NCI-H460 (cell line): ENCODE data around the gene ERFL. TPM values are rescaled to one million over a fixed set of nuclear protein-coding genes. Genes with fewer than 3 reads are reported as not detected.

Source experiments
- DNase-seq: peaks from one replicate; pipeline ENCODE4 v3.0.0-alpha.2; 2016; ENCODE audit warnings: low read depth; ENCODE audit errors: extremely low read depth
- total RNA-seq: library from RNA; depleted of rRNA; stranded (reverse); fragments of >200 nt; shearing (Covaris generic); gene quantifications from 2 replicates; pipeline ENCODE4 v1.2.3, GENCODE V29; 2014

ERFL gene
- total RNA-seq, 1 experiment from 2014 or later = not detected

GRCh38 chr19:41901707-41902360 lies 26.4 kb downstream of the ERFL start:
- no peak for DNase-seq

GRCh38 chr19:41898235-41898634 lies 30.0 kb downstream of the ERFL start:
- DNase-seq = no peak

GRCh38 chr19:41897820-41898219 lies 30.4 kb downstream of the ERFL start:
- no peak for DNase-seq

- no peak for DNase-seq
Measured at GRCh38 chr19:41897181-41897580, 31.1 kb downstream of the ERFL start.

- no peak for DNase-seq
Measured at GRCh38 chr19:41896581-41896942, 31.7 kb downstream of the ERFL start.

GRCh38 chr19:41895745-41896580 lies 32.3 kb downstream of the ERFL start:
- DNase-seq = no peak

- no peak for DNase-seq
Measured at GRCh38 chr19:41894350-41894749, 33.9 kb downstream of the ERFL start.

GRCh38 chr19:41893899-41894298 lies 34.4 kb downstream of the ERFL start:
- DNase-seq = no peak

GRCh38 chr19:41892173-41892902 lies 35.9 kb downstream of the ERFL start:
- DNase-seq = no peak

GRCh38 chr19:41890936-41891335 lies 37.3 kb downstream of the ERFL start:
- no peak for DNase-seq

GRCh38 chr19:41889896-41890295 lies 38.4 kb downstream of the ERFL start:
- DNase-seq = no peak

- no peak for DNase-seq
Measured at GRCh38 chr19:41888926-41889325, 39.3 kb downstream of the ERFL start.

GRCh38 chr19:41887711-41888382 lies 40.4 kb downstream of the ERFL start:
- no peak for DNase-seq

- DNase-seq = no peak
Measured at GRCh38 chr19:41886761-41887710, 41.2 kb downstream of the ERFL start.

GRCh38 chr19:41883821-41884733 lies 44.2 kb downstream of the ERFL start:
- peak; percentile 91 for DNase-seq

GRCh38 chr19:41883463-41883820 lies 44.8 kb downstream of the ERFL start:
- no peak for DNase-seq

GRCh38 chr19:41882568-41883462 lies 45.4 kb downstream of the ERFL start, which contains the start of gene ARHGEF1:
Gene ARHGEF1, plus strand, starts transcription at chr19:41883184. Its CDS starts 4,899 bp downstream, at chr19:41888083.
- DNase-seq = no peak

- no peak for DNase-seq
Measured at GRCh38 chr19:41880329-41880708, 47.9 kb downstream of the ERFL start.
